CD14-positive monocyte (primary cell): ENCODE results near the gene UHRF1. TPM values are rescaled to one million over a fixed set of nuclear protein-coding genes. Genes with fewer than 3 reads are reported as not detected.

Experiments used
- DNase-seq, 3 donors: peaks; one replicate each; pipeline ENCODE4 v3.0.0-alpha.2; 2011 to 2022
- H2AFZ ChIP-seq: 2 replicates; pipeline ENCODE4 v1.6.0; 2012; ENCODE audit warnings: mild to moderate bottlenecking, low read depth, low read length, inconsistent platforms; ENCODE audit not compliant: insufficient read depth, poor library complexity, severe bottlenecking
- H3K27ac ChIP-seq, 2 donors: 1 replicate in 1 of 2; 2 replicates in 1 of 2; pipeline ENCODE4 v1.5.1; 2012 to 2013; ENCODE audit warnings: low read length in 2 of 2, control low read depth in 1 of 2, inconsistent platforms in 1 of 2, low read depth in 1 of 2, mild to moderate bottlenecking in 1 of 2
- H3K27me3 ChIP-seq, 2 donors: one replicate each; pipeline versions ENCODE4 v1.6.0 to v1.6.1; 2011 to 2013; ENCODE audit warnings: low read length in 2 of 2; ENCODE audit not compliant: control insufficient read depth in 2 of 2, insufficient read depth in 2 of 2
- H3K36me3 ChIP-seq, 2 donors: replicated peaks in 1 of 2; 1 replicate in 1 of 2; 2 replicates in 1 of 2; pipeline versions ENCODE4 v1.5.1 to v1.6.1; 2012 to 2013; ENCODE audit warnings: low read length in 2 of 2, control low read depth in 1 of 2, inconsistent platforms in 1 of 2, mild to moderate bottlenecking in 1 of 2; ENCODE audit not compliant: insufficient read depth in 2 of 2, control insufficient read depth in 1 of 2
- H3K4me1 ChIP-seq, 2 donors: 1 replicate in 1 of 2; 2 replicates in 1 of 2; pipeline versions ENCODE4 v1.5.1 to v1.6.1; 2012 to 2013; ENCODE audit warnings: low read length in 2 of 2, control low read depth in 1 of 2, inconsistent platforms in 1 of 2, mild to moderate bottlenecking in 1 of 2, moderate library complexity in 1 of 2; ENCODE audit not compliant: insufficient read depth in 2 of 2, control insufficient read depth in 1 of 2
- H3K4me2 ChIP-seq: replicated peaks from 2 replicates; pipeline ENCODE3; 2012; ENCODE audit warnings: low read length, moderate library complexity, mild to moderate bottlenecking; ENCODE audit not compliant: poor library complexity, severe bottlenecking; ENCODE audit errors: extremely low read depth
- H3K4me3 ChIP-seq, 3 experiments: fragments of 200-600 bp in 1 of 3; sonication (generic) in 1 of 3; replicated peaks in 1 of 3; 1 replicate in 2 of 3; 2 replicates in 1 of 3; pipeline ENCODE4 v1.5.1; 2011 to 2013; ENCODE audit warnings: low read length in 3 of 3, mild to moderate bottlenecking in 3 of 3, control low read depth in 2 of 3, low read depth in 2 of 3, inconsistent platforms in 1 of 3, moderate library complexity in 1 of 3
- H3K79me2 ChIP-seq: 2 replicates; pipeline ENCODE4 v1.6.0; 2012; ENCODE audit warnings: mild to moderate bottlenecking, control low read depth, inconsistent platforms, low read length, moderate library complexity; ENCODE audit not compliant: insufficient read depth
- H3K9ac ChIP-seq: 2 replicates; pipeline ENCODE4 v1.6.0; 2017; ENCODE audit warnings: low read length, mild to moderate bottlenecking; ENCODE audit not compliant: insufficient read depth, poor library complexity, severe bottlenecking
- H3K9me3 ChIP-seq, 2 donors: replicated peaks in 1 of 2; 1 replicate in 1 of 2; 2 replicates in 1 of 2; pipeline versions ENCODE4 v1.5.1 to v1.6.1; 2012 to 2013; ENCODE audit warnings: low read length in 2 of 2, control low read depth in 1 of 2; ENCODE audit not compliant: control insufficient read depth in 1 of 2, insufficient read depth in 1 of 2
- H4K20me1 ChIP-seq: 2 replicates; pipeline ENCODE4 v1.6.0; 2012; ENCODE audit warnings: mild to moderate bottlenecking, low read length, control low read depth, moderate library complexity; ENCODE audit not compliant: insufficient read depth
- H3K27ac Mint-ChIP-seq, 7 donors: one replicate each; pipeline ENCODE4 v1.8.0; 2020; ENCODE audit warnings: mild to moderate bottlenecking in 7 of 7, mixed read lengths in 7 of 7, moderate library complexity in 6 of 7, inconsistent platforms in 2 of 7
- H3K27me3 Mint-ChIP-seq, 3 donors: one replicate each; pipeline ENCODE4 v1.8.0; 2021 to 2022; ENCODE audit warnings: low read depth in 3 of 3, mild to moderate bottlenecking in 3 of 3, mixed read lengths in 3 of 3, moderate library complexity in 3 of 3, inconsistent platforms in 1 of 3
- H3K36me3 Mint-ChIP-seq, 2 donors: one replicate each; pipeline ENCODE4 v1.8.0; 2020; ENCODE audit warnings: mixed read lengths in 2 of 2, inconsistent platforms in 1 of 2, mild to moderate bottlenecking in 1 of 2
- H3K4me1 Mint-ChIP-seq: one replicate; pipeline ENCODE4 v1.8.0; 2020; ENCODE audit warnings: mild to moderate bottlenecking, mixed read lengths
- H3K4me3 Mint-ChIP-seq, 2 donors: one replicate each; pipeline ENCODE4 v1.8.0; 2020; ENCODE audit warnings: mild to moderate bottlenecking in 2 of 2, mixed read lengths in 2 of 2, moderate library complexity in 1 of 2
- H3K9me3 Mint-ChIP-seq, 7 donors: one replicate each; pipeline ENCODE4 v1.8.0; 2020 to 2022; ENCODE audit warnings: mixed read lengths in 7 of 7, mild to moderate bottlenecking in 6 of 7, moderate library complexity in 6 of 7, inconsistent platforms in 2 of 7
- WGBS: methylation state at CpG from one replicate; pipeline ENCODE4 v1.1.5; 2013; ENCODE audit warnings: missing lambda C conversion rate; ENCODE audit not compliant: insufficient coverage; 5-methylcytosine and 5-hydroxymethylcytosine counted together
- intact Hi-C, 2 donors: fragments of 100-400 bp; cut with micrococcal nuclease; formaldehyde crosslinking; loops; one replicate each; pipeline versions ENCODE4 v1.15.0 to v1.15.1; 2023
- polyA plus RNA-seq, 3 donors: library from polyadenylated mRNA; depleted of rRNA in 1 of 3; unstranded in 2 of 3; stranded (reverse) in 1 of 3; fragments of 300-500 nt in 2 of 3; fragments of >200 nt in 1 of 3; fragmentation: Illumina TruSeq in 2 of 3; gene quantifications; 1 replicate in 2 of 3; 2 replicates in 1 of 3; pipeline ENCODE4 v1.2.3, GENCODE V29; 2012 to 2021
- TF ChIP-seq, protein P1 (sequence below): fragments of 200-600 bp; IDR thresholded peaks from one replicate; pipeline ENCODE4 v1.8.0; 2022; ENCODE audit warnings: antibody characterized with exemption, mild to moderate bottlenecking

UHRF1 gene
- polyA plus RNA-seq, 3 donors, result 0.06 to 0.77 (median 0.63) TPM

DNA sequence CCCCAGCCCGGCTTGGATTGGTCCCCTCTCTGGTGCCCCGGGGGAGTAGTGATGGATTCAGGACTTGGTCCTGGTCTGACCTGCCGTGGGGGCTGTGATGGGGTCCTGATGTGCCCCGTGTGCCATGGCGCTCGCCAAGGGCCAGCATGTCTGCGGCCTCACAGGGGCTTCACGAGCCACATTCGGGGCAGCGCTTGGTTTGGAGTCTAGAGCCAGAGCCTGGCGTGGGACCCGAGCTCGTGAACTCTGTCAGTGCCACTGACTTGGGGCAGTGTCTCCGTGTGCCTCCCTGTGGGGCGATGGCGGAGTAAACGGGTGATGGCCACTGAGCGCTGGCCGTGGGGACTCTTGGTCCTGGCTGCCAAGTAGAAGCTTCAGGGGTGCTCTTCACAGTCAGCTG lies 76.8 kb downstream of the UHRF1 start:
- Histone ChIP-seq H3K4me1 (no peaks in the 10 kb centered on the region), H3K4me3 (no peak overlapping the region), H3K79me2 (peaks cover 91% of the 10 kb centered on the region), H3K4me2 (no peak overlapping the region), H3K36me3 (peaks cover 8 to 10% of the 10 kb centered on the region in 2 donors), H3K27ac (no peak overlapping the region), H4K20me1 (peaks cover 100% of the 10 kb centered on the region), H2AFZ (no peak overlapping the region), H3K9me3 (no peaks in the 10 kb centered on the region), H3K27me3 (no peaks in the 10 kb centered on the region), H3K9ac (no peak overlapping the region)
- Mint-ChIP-seq H3K27me3 (peaks cover 0 to 3% (median 2%) of the 10 kb centered on the region in 3 donors), H3K4me3 (no peak overlapping the region), H3K27ac (no peak overlapping the region), H3K4me1 (peaks cover 2% of the 10 kb centered on the region), H3K9me3 (peaks cover 0 to under 1% (median 0%) of the 10 kb centered on the region in 7 donors), H3K36me3 (peaks cover 12 to 43% of the 10 kb centered on the region in 2 donors)
- intact Hi-C loops, result no loop called here
- WGBS, result 97% methylated on average over 19 of the region's 19 CpGs
- TF ChIP-seq, protein P1, sequence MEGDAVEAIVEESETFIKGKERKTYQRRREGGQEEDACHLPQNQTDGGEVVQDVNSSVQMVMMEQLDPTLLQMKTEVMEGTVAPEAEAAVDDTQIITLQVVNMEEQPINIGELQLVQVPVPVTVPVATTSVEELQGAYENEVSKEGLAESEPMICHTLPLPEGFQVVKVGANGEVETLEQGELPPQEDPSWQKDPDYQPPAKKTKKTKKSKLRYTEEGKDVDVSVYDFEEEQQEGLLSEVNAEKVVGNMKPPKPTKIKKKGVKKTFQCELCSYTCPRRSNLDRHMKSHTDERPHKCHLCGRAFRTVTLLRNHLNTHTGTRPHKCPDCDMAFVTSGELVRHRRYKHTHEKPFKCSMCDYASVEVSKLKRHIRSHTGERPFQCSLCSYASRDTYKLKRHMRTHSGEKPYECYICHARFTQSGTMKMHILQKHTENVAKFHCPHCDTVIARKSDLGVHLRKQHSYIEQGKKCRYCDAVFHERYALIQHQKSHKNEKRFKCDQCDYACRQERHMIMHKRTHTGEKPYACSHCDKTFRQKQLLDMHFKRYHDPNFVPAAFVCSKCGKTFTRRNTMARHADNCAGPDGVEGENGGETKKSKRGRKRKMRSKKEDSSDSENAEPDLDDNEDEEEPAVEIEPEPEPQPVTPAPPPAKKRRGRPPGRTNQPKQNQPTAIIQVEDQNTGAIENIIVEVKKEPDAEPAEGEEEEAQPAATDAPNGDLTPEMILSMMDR, result no peak
- DNase-seq, result no peak

DNA sequence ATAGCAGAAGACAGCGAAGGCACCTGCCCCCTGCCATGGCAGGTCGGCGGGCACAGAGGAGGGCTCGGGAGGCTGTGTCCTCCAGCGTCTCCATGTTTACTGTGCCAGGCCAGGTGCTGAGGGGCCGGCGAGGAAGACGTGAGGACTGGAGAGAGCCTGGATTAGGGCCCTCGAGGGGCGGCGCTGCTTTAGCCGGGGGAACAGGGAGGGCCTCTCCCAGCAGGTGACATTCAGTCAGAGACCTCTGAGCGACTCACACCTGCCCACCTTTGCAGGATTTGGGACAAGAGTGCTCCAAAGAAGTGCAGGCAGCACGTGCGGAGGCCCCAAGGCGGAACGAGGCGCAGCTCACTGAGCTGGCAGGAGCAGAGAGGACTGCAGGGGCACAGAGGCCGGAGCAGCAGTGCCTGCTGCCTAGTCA lies 77.2 kb downstream of the UHRF1 start:
- peaks cover 0 to under 1% of the 10 kb centered on the region in 2 donors for H3K9me3 ChIP-seq
- peak overlapping the region in 1 of 7 donors; percentile 77 for H3K27ac Mint-ChIP-seq
- H3K4me3 Mint-ChIP-seq, result no peak overlapping the region

More for the DNA sequence above, 77.2 kb downstream of the UHRF1 start:
- peaks cover 2% of the 10 kb centered on the region for H3K4me1 Mint-ChIP-seq
- intact Hi-C loops, result no loop called here
- no peak overlapping the region for H3K4me2 ChIP-seq
- H3K4me1 ChIP-seq, result no peaks in the 10 kb centered on the region
- no peak overlapping the region for H3K4me3 ChIP-seq
- H3K27me3 Mint-ChIP-seq, result peaks cover 0 to 3% (median 2%) of the 10 kb centered on the region in 3 donors
- H3K9ac ChIP-seq, result no peak overlapping the region
- H4K20me1 ChIP-seq, result peaks cover 100% of the 10 kb centered on the region
- 95% methylated on average over 19 of the region's 19 CpGs for WGBS
- no peaks in the 10 kb centered on the region for H3K27me3 ChIP-seq
- TF ChIP-seq, protein P1, result no peak
- no peak for DNase-seq
- H3K79me2 ChIP-seq, result peaks cover 91% of the 10 kb centered on the region
- peaks cover 13 to 43% of the 10 kb centered on the region in 2 donors for H3K36me3 Mint-ChIP-seq
- H3K36me3 ChIP-seq, result peaks cover 9 to 10% of the 10 kb centered on the region in 2 donors
- peaks cover 0 to 4% (median 0%) of the 10 kb centered on the region in 7 donors for H3K9me3 Mint-ChIP-seq
- no peak overlapping the region for H2AFZ ChIP-seq
- no peak overlapping the region for H3K27ac ChIP-seq
